GM19468 (cell line): ENCODE results near the gene SLC13A2.
"Not testable (repeated sequence)": the region's sequence is repeated elsewhere in the genome, so short reads cannot be mapped to it uniquely, and the experiment has no call there.

ENCODE experiments used
- ATAC-seq: cut with Tn5 transposase; IDR thresholded peaks from one replicate; pipeline ENCODE4 v1.9.1; 2021; ENCODE audit warnings: mild to moderate bottlenecking, moderate library complexity, moderate number of reproducible peaks; ENCODE audit not compliant: unreplicated experiment; ENCODE audit errors: extremely low read depth

Gene SLC13A2

GRCh38 chr17:28473542-28473941 lies at the start of gene SLC13A2:
Gene SLC13A2, plus strand, starts transcription at chr17:28473644. Its CDS starts 69 bp downstream, at chr17:28473713.
- no peak for ATAC-seq

- ATAC-seq = no peak
These were observed 48.2 kb upstream of the SLC13A2 start for GRCh38 chr17:28425206-28425605.

- ATAC-seq = no peak
These were observed 47.3 kb upstream of the SLC13A2 start for GRCh38 chr17:28426081-28426519.

- ATAC-seq = no peak
These were observed 46.1 kb upstream of the SLC13A2 start for GRCh38 chr17:28427371-28427770.

GRCh38 chr17:28427982-28428381 lies 45.5 kb upstream of the SLC13A2 start:
- not testable (repeated sequence) for ATAC-seq

- ATAC-seq = no peak
These were observed 39.7 kb upstream of the SLC13A2 start for GRCh38 chr17:28433721-28434120.

GRCh38 chr17:28434326-28434725 lies 39.1 kb upstream of the SLC13A2 start:
- not testable (repeated sequence) for ATAC-seq

- no peak for ATAC-seq
These were observed 29.4 kb upstream of the SLC13A2 start for GRCh38 chr17:28443901-28444638.

- ATAC-seq = no peak
These were observed 26.6 kb upstream of the SLC13A2 start for GRCh38 chr17:28446716-28447395.

- ATAC-seq = no peak
These were observed 26.1 kb upstream of the SLC13A2 start for GRCh38 chr17:28447396-28447760.

GRCh38 chr17:28449859-28450258 lies 23.6 kb upstream of the SLC13A2 start:
- no peak for ATAC-seq

GRCh38 chr17:28457890-28458289 lies 15.6 kb upstream of the SLC13A2 start:
- ATAC-seq = no peak

GRCh38 chr17:28458881-28459280 lies 14.6 kb upstream of the SLC13A2 start:
- ATAC-seq = not testable (repeated sequence)

- ATAC-seq = no peak
These were observed 12.5 kb upstream of the SLC13A2 start for GRCh38 chr17:28460901-28461300.

GRCh38 chr17:28466001-28466400 lies 7.4 kb upstream of the SLC13A2 start:
- ATAC-seq = no peak

GRCh38 chr17:28466521-28467048 lies 6.9 kb upstream of the SLC13A2 start:
- ATAC-seq = no peak

GRCh38 chr17:28467456-28468025 lies 5.9 kb upstream of the SLC13A2 start:
- no peak for ATAC-seq

GRCh38 chr17:28468033-28468735 lies 5.3 kb upstream of the SLC13A2 start:
- ATAC-seq = not testable (repeated sequence)

GRCh38 chr17:28468781-28469180 lies 4.7 kb upstream of the SLC13A2 start:
- ATAC-seq = no peak

- no peak for ATAC-seq
These were observed 4.1 kb upstream of the SLC13A2 start for GRCh38 chr17:28469376-28469775.
